Measurements from ENCODE around the gene GPR61. TPM values are rescaled to one million over a fixed set of nuclear protein-coding genes. Genes with fewer than 3 reads are reported as not detected.

Gene GPR61
- total RNA-seq, 1 donor from 2014 or later: 0.76 TPM

DNA sequence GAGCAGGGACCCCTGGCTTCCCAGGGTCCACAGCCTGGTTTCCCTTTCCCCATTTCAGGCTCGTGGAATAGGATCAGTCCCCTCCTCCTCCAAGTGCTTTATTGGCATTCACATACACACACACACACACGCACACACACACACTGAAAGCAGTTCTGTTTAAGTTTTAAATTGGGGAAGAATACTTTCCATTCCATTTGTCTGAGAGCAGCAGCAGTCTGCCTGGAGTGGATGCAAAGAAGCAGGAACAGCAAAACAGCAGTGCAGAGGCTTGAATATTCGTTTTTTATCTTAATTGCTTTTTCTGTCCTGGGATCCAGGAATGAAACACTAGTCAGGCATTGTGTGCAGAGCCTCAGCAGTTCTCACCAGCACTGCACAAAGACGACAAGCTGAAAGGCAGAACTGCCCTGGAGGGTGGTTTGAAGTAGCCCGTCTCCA is 38.7 kb upstream of the GPR61 start:
- Mint-ChIP-seq H3K9me3 (ENCODE audit: unreplicated experiment) (peaks cover 11% of the 10 kb centered on the region), H3K4me3 (ENCODE audit: unreplicated experiment) (no peak overlapping the region), H3K36me3 (ENCODE audit: unreplicated experiment) (peaks cover 7% of the 10 kb centered on the region), H3K27me3 (ENCODE audit: unreplicated experiment) (peaks cover 9% of the 10 kb centered on the region), H3K4me1 (ENCODE audit: low read depth, unreplicated experiment) (peaks cover 50% of the 10 kb centered on the region), H3K27ac (ENCODE audit: unreplicated experiment) (peak overlapping the region; percentile 11)
- TF ChIP-seq, protein P1, sequence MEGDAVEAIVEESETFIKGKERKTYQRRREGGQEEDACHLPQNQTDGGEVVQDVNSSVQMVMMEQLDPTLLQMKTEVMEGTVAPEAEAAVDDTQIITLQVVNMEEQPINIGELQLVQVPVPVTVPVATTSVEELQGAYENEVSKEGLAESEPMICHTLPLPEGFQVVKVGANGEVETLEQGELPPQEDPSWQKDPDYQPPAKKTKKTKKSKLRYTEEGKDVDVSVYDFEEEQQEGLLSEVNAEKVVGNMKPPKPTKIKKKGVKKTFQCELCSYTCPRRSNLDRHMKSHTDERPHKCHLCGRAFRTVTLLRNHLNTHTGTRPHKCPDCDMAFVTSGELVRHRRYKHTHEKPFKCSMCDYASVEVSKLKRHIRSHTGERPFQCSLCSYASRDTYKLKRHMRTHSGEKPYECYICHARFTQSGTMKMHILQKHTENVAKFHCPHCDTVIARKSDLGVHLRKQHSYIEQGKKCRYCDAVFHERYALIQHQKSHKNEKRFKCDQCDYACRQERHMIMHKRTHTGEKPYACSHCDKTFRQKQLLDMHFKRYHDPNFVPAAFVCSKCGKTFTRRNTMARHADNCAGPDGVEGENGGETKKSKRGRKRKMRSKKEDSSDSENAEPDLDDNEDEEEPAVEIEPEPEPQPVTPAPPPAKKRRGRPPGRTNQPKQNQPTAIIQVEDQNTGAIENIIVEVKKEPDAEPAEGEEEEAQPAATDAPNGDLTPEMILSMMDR (IDR thresholded peaks at IDR 0.05; ENCODE audit: partially characterized antibody, unreplicated experiment): no peak
- no peak for DNase-seq

- Mint-ChIP-seq H3K9me3 (ENCODE audit: unreplicated experiment) (peaks cover 11% of the 10 kb centered on the region), H3K36me3 (ENCODE audit: unreplicated experiment) (no peaks in the 10 kb centered on the region), H3K27ac (ENCODE audit: unreplicated experiment) (peak overlapping the region; percentile 33), H3K27me3 (ENCODE audit: unreplicated experiment) (peaks cover 9% of the 10 kb centered on the region), H3K4me3 (ENCODE audit: unreplicated experiment) (peak overlapping the region; percentile 11), H3K4me1 (ENCODE audit: low read depth, unreplicated experiment) (peaks cover 41% of the 10 kb centered on the region)
- TF ChIP-seq, protein P1 (IDR thresholded peaks at IDR 0.05; ENCODE audit: partially characterized antibody, unreplicated experiment): no peak
- no peak for DNase-seq
Observed at GRCh38 chr1:109501644-109502363, 37.9 kb upstream of the GPR61 start.

DNA sequence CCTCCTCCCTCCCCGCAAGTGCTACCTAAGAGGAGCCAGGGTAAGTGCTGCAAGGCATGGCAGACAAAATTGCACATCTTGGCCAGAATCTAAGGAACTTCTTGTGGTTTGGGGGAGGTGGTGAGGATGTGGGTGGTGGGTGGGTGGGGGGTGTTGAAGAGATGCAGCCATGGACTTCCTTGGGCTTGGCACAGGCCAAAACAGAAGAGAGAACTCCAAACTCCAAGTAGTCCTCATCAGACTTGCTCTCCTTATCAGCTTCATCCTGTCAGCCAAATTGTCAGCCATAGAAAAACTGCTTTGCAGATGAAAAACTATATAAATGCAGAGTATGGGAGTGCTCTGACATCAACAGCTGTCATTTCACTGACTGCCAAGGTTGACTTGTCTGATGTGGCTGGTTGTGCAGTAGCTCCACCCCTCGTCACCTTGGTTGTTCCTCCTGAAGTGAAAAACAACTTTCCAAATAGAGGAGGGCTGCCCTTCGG is 37.3 kb upstream of the GPR61 start:
- DNase-seq: no peak
- Mint-ChIP-seq H3K36me3 (ENCODE audit: unreplicated experiment) (no peaks in the 10 kb centered on the region), H3K27ac (ENCODE audit: unreplicated experiment) (no peak overlapping the region), H3K4me3 (ENCODE audit: unreplicated experiment) (no peak overlapping the region), H3K9me3 (ENCODE audit: unreplicated experiment) (peaks cover 11% of the 10 kb centered on the region), H3K27me3 (ENCODE audit: unreplicated experiment) (peaks cover 11% of the 10 kb centered on the region), H3K4me1 (ENCODE audit: low read depth, unreplicated experiment) (peaks cover 40% of the 10 kb centered on the region)
- TF ChIP-seq, protein P1 (IDR thresholded peaks at IDR 0.05; ENCODE audit: partially characterized antibody, unreplicated experiment): no peak

GRCh38 chr1:109503935-109504334 is 35.7 kb upstream of the GPR61 start:
- Mint-ChIP-seq H3K4me1 (ENCODE audit: low read depth, unreplicated experiment) (peaks cover 31% of the 10 kb centered on the region), H3K27ac (ENCODE audit: unreplicated experiment) (no peak overlapping the region), H3K36me3 (ENCODE audit: unreplicated experiment) (peaks cover 6% of the 10 kb centered on the region), H3K4me3 (ENCODE audit: unreplicated experiment) (no peak overlapping the region), H3K9me3 (ENCODE audit: unreplicated experiment) (peaks cover 11% of the 10 kb centered on the region), H3K27me3 (ENCODE audit: unreplicated experiment) (peaks cover 14% of the 10 kb centered on the region)
- no peak for DNase-seq
- TF ChIP-seq, protein P1 (IDR thresholded peaks at IDR 0.05; ENCODE audit: partially characterized antibody, unreplicated experiment): no peak

- H3K36me3 Mint-ChIP-seq (ENCODE audit: unreplicated experiment): peaks cover 6% of the 10 kb centered on the region
- no peak overlapping the region for H3K27ac Mint-ChIP-seq (ENCODE audit: unreplicated experiment)
- no peak overlapping the region for H3K4me3 Mint-ChIP-seq (ENCODE audit: unreplicated experiment)
- no peak for DNase-seq
- peaks cover 13% of the 10 kb centered on the region for H3K9me3 Mint-ChIP-seq (ENCODE audit: unreplicated experiment)
- peaks cover 25% of the 10 kb centered on the region for H3K4me1 Mint-ChIP-seq (ENCODE audit: low read depth, unreplicated experiment)
- TF ChIP-seq, protein P1 (IDR thresholded peaks at IDR 0.05; ENCODE audit: partially characterized antibody, unreplicated experiment): no peak
- peaks cover 15% of the 10 kb centered on the region for H3K27me3 Mint-ChIP-seq (ENCODE audit: unreplicated experiment)
Observed at GRCh38 chr1:109504974-109505373, 34.7 kb upstream of the GPR61 start.
